ENCODE results near the gene IFNA17. TPM values are rescaled to one million over a fixed set of nuclear protein-coding genes. Genes with fewer than 3 reads are reported as not detected.
"Not testable (repeated sequence)": the region's sequence is repeated elsewhere in the genome, so short reads cannot be mapped to it uniquely, and the experiment has no call there.

Gene IFNA17
- total RNA-seq: not detected

DNA sequence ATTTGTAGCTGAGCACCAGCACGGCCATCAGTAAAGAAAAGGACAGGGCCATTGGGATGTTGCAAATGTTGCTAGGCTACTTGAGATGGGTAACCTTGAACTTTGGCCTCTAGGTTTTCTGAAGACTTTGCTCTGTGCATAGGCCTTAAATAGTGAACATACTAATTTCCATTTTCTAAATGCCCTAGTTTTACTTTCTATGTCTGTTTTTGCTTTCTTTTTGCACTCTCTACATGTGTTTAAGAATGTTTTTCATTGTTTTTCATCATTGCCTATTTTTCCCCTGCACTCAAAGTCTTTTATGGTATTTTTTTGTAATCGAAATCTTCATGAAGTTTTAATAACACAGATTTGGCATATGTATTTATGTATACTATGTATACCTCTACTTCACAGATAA lies at the start of gene IFNA17:
Gene IFNA17, minus strand, starts transcription at position 101 of the 400 bp plus-strand sequence. Its CDS starts 49 bp downstream, at position 52.
- Mint-ChIP-seq H3K4me3 (no peak within 1 kb of the TSS), H3K36me3 (no peaks in the 10 kb centered on the region), H3K27ac (no peak within 1 kb of the TSS), H3K9me3 (ENCODE audit: low read depth) (no peaks in the 10 kb centered on the region), H3K27me3 (peaks cover 12% of the 10 kb centered on the region), H3K4me1 (peaks cover 2% of the 10 kb centered on the region)
- DNase-seq (no peak), ATAC-seq (no peak)
- CTCF ChIA-PET: interaction anchor here (1.1 to 1.2 kb wide), 2 partner anchors 68 to 168 kb away, joined by 3 to 4 read pairs; no protein-coding TSS in a partner anchor

DNA sequence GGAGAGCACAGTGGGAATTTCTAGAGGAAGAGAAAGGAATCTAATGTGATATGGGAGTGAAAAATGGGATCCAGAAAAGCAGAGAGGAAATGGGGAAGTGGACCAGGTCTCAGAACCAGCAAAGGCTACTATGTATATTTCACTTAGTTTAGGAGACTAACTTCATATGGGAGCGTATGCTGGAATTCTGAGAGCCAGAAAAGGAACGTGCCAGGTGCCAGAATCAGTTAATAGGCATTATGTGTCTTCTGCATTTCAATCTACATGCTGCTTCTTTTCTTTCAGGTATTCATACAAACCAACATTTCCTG lies 40.3 kb upstream of the IFNA17 start:
- no peak overlapping the region for H3K27ac Mint-ChIP-seq
- no peak overlapping the region for H3K4me3 Mint-ChIP-seq
- DNase-seq: no peak
- H3K36me3 Mint-ChIP-seq: no peaks in the 10 kb centered on the region
- H3K4me1 Mint-ChIP-seq: no peaks in the 10 kb centered on the region
- CTCF ChIA-PET: interaction anchor here (1.3 kb wide), 1 partner anchor 33 kb away, joined by 3 read pairs; no protein-coding TSS in a partner anchor
- no peaks in the 10 kb centered on the region for H3K9me3 Mint-ChIP-seq (ENCODE audit: low read depth)
- no peak for ATAC-seq
- peaks cover 48% of the 10 kb centered on the region for H3K27me3 Mint-ChIP-seq

DNA sequence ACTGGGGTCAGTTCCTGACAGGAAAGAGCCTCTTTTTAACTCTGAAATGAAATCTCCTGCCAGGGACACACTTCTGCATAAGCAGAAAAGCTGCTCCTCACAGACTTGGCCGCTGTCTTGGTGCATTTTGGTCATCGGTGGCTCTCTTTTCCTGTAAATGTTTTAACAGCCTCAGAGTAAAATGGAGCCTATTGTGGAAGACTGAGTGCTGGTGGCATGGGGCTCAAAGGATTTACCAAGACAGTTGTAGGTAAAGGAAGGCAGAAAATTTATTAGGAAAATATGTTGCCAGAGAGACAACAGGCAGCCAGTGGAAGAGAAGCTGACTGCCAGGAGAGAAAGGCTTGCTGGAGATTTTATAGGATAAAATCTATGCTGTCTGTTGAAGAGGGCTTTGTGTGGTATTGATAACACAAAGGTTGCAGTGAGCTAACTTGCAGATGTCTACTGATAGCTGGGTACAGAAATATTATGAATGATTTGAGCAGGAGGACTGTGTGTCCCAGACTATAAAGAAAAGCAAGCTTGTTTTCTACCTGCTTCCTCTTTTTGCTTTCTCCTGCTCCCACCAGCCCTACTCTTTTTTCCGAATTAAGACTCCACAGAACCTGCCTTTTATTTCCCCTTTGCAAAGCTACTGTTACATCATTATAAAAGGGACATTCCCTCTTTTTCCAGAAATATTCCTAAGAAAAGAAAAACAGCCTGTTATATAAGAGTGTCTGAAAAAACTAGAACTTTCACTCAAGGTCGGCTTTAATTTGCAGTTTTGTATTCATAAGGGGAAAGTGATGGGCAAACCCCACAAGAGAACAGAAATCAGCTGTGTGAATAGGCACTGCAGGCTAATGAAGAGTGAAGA lies 39.7 kb upstream of the IFNA17 start:
- no peak for ATAC-seq
- Mint-ChIP-seq H3K9me3 (ENCODE audit: low read depth) (no peaks in the 10 kb centered on the region), H3K27me3 (peaks cover 43% of the 10 kb centered on the region), H3K27ac (no peak overlapping the region), H3K4me1 (no peaks in the 10 kb centered on the region), H3K4me3 (no peak overlapping the region), H3K36me3 (no peaks in the 10 kb centered on the region)
- CTCF ChIA-PET: interaction anchor here (1.3 kb wide), 1 partner anchor 32 kb away, joined by 3 read pairs; no protein-coding TSS in a partner anchor
- no peak for DNase-seq

DNA sequence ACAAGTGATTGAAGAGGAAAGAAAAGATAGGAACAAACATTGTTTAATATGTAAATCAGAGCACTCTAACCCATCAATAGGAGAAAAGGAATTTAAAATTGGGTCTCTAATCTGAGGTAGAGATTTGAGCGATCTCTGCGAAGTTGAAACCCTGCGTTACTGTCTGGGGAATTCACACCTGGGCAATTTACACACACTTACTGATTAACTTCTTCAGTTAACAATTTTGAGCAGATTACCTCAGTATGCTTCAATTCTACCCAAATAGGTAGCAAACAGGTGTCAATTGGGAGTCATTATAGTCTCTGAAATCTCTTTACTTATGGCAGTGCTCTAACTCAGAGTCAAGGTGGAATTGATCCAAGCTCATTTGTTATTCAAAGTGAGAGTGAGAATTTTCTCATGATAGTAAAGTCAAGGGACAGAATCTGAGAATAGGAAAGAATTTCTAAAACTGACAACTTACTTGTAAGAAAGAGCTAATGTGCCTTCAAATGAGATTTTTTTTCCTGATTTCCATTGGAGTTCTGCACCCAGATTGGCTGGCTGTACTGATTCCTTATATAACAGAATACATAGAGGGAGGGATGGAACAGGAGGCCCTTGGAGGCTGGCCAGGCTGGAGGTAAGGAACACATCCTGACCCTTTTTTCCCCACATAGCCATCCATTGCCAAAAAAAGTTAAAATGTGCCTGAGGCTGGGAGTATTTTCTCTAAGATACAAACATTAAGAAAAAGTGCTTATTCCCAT lies 38.9 kb upstream of the IFNA17 start:
- CTCF ChIA-PET: interaction anchor here (1.3 kb wide), 1 partner anchor 31 kb away, joined by 3 read pairs; no protein-coding TSS in a partner anchor
- peaks cover 43% of the 10 kb centered on the region for H3K27me3 Mint-ChIP-seq
- DNase-seq (no peak), ATAC-seq (no peak)
- H3K27ac Mint-ChIP-seq: no peak overlapping the region
- H3K4me1 Mint-ChIP-seq: no peaks in the 10 kb centered on the region
- H3K36me3 Mint-ChIP-seq: no peaks in the 10 kb centered on the region
- H3K4me3 Mint-ChIP-seq: no peak overlapping the region
- H3K9me3 Mint-ChIP-seq (ENCODE audit: low read depth): no peaks in the 10 kb centered on the region

DNA sequence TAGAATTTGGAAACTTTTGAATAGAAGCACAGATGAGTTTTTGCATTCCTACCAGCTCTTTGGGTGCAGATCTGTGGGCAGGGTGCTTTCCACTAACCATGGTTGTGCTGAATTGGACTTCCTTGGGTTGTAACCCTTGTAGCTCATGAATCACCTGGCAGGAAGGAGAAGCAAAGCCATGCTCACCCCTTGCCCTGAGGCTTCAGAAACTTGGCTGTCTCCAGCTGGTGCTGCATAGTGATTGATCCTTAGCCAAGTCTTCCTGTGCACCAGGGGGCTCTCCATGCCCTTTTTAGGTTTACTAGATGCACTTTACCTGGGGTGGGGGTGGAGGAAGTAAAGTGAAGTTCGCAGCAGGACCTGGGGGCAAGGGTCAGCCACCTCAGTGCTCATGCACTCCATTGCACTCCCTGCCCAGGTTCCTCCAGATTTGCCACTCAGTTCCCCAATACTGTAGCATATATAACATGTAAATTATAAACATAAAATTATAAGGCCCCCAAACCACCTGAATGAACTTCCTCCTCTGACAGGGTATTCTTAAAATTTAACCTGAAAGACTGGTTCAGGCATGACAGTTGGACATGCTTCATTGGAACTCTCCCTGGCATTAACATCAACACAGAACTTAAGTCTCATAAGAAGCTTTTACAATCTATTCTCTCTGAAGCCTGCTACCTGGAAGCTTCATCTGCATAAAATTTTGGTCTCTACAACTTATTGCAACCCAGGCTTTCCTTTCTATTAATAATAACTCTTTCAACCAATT lies 37.6 kb upstream of the IFNA17 start:
- Mint-ChIP-seq H3K4me3 (no peak overlapping the region), H3K27ac (no peak overlapping the region), H3K36me3 (no peaks in the 10 kb centered on the region), H3K4me1 (no peaks in the 10 kb centered on the region), H3K9me3 (ENCODE audit: low read depth) (no peaks in the 10 kb centered on the region), H3K27me3 (peaks cover 37% of the 10 kb centered on the region)
- CTCF ChIA-PET: interaction anchor here (1.5 kb wide), 1 partner anchor 13 kb away, joined by 9 read pairs; no protein-coding TSS in a partner anchor
- ATAC-seq (no peak), DNase-seq (no peak)

DNA sequence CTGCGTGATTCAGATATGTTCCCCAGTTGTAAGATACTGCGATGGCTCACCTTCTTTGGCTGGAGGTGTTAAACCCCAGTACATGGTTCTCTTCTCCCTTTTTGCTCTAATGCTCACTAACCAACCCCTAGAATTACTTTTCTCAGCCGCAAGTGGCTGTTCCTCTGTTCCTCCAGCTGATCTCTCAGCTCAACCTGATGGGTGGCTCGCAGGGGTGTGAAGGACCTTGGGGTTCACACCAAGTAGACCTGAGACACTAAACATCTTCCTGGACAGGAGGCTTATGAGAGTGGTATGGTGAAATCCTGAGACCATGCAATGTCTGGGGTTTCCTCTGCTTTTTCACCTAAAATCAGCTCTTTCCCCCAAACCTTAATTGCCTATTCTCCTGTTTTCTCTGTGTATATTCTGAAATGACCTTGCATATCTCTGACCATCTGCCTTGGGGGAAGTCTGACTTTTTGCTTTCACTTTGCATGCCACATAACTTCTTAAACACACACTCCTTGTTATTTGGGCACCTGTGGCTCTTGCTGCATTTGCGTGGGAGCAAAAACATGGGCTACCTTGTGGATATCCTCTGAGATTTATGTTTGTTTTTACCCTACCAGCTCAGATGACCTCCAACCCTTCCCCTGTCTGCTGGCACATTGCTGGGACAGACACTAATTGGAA lies 27.7 kb upstream of the IFNA17 start:
- DNase-seq (no peak), ATAC-seq (no peak)
- Mint-ChIP-seq H3K27ac (no peak overlapping the region), H3K4me1 (peaks cover 4% of the 10 kb centered on the region), H3K9me3 (ENCODE audit: low read depth) (no peaks in the 10 kb centered on the region), H3K4me3 (no peak overlapping the region), H3K36me3 (no peaks in the 10 kb centered on the region), H3K27me3 (peaks cover 28% of the 10 kb centered on the region)
- CTCF ChIA-PET: interaction anchor here (1.1 kb wide), 1 partner anchor 414 kb away, joined by 3 read pairs; no protein-coding TSS in a partner anchor

DNA sequence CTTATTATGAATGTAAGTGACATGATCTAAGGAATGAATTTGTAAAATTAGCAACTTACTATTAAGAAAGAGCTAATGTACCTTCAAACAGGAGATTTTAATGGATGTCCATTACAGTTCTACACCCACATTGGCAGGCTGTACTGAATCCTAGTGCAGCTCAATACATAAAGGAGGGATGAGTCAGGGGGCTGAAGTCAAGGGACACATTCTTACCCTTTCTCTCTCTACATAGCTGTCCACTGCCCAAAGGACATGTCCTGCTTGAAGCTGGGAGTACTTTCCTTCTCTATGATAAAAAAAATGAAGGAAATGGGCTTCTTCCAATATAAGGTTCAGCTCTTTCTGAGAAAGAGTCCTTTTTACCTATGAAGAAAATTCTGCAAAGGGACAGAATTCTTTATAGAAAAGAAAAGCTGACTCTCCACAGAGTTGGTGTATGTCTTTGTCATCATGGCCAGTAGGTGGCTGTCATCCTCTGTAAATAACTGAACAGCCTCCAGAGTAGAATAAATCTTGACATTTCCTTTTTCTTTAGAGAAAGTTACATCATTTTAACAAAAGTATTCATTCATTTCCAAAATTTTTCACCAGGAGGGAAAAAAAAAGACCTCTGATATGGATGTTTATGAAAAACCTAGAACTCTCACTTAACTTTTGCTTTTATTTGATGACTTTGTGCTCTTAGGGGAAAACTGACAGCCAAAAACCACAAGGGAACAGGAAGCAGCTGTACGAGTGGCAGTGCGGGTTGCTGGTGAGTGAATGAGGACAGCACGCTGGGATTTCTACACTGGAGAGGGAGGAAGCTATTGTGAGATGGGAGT lies 24.9 kb upstream of the IFNA17 start:
- Mint-ChIP-seq H3K27me3 (peaks cover 45% of the 10 kb centered on the region), H3K9me3 (ENCODE audit: low read depth) (no peaks in the 10 kb centered on the region), H3K36me3 (no peaks in the 10 kb centered on the region), H3K27ac (no peak overlapping the region), H3K4me3 (no peak overlapping the region), H3K4me1 (peaks cover 4% of the 10 kb centered on the region)
- DNase-seq (peak; percentile 41), ATAC-seq (peak; percentile 69)
- CTCF ChIA-PET: interaction anchor here (0.7 to 3.3 kb wide), 15 partner anchors 11 to 535 kb away, joined by 3 to 16 read pairs (median 4); partner anchors contain the start of genes IFNA14 and IFNA4

DNA sequence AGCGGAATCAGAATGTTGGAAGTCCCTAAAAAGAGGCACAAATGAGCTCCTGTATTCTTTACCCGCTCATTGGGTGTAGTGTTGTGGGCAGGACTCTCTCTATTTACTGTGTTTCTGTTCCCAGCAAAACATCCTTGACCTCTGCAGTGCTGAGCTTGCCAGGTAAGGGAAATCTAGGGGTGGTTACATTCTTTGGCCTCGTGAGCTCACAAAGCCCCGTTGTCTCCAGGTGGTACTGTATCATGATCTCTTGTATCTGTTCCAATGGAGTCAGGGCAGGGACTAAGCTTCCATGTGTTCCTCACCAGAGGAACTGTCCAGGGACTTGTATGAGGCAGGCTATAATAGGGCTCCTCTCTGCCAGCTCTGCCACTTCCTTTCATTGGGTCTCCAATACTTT lies 23.6 kb upstream of the IFNA17 start:
- no peak overlapping the region for H3K4me3 Mint-ChIP-seq
- H3K36me3 Mint-ChIP-seq: no peaks in the 10 kb centered on the region

DNA sequence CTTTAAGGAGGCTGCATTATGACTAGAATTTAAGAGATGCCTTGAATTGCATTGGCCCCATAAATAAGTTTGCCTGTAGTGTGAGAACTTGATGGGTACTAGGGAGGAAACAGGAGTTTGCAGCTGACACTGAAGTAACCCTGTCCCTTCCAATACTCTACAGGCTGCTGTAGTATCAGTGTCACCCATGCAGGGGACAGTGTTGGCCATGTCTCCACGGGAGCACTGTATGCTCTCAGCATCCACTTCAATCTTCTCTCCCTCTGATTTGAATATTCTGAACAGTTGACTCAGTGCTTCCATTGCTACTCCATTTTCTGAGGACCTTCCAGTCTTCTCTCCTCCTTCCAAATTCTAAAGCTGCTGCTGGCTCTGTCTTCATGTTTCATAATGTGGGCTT lies 23.2 kb upstream of the IFNA17 start:
- Mint-ChIP-seq H3K4me3 (no peak overlapping the region), H3K9me3 (ENCODE audit: low read depth) (no peaks in the 10 kb centered on the region), H3K27ac (no peak overlapping the region), H3K4me1 (peaks cover 4% of the 10 kb centered on the region), H3K27me3 (peaks cover 41% of the 10 kb centered on the region), H3K36me3 (no peaks in the 10 kb centered on the region)
- CTCF ChIA-PET: interaction anchor here (0.6 to 3.3 kb wide), 5 partner anchors 11 to 102 kb away, joined by 3 to 16 read pairs (median 9); partner anchors contain the start of gene IFNA14
- DNase-seq (no peak), ATAC-seq (no peak)

More for the DNA sequence above, 23.6 kb upstream of the IFNA17 start:
- H3K9me3 Mint-ChIP-seq (ENCODE audit: low read depth): no peaks in the 10 kb centered on the region
- H3K27ac Mint-ChIP-seq: no peak overlapping the region
- peaks cover 4% of the 10 kb centered on the region for H3K4me1 Mint-ChIP-seq
- DNase-seq: no peak
- H3K27me3 Mint-ChIP-seq: peaks cover 45% of the 10 kb centered on the region
- CTCF ChIA-PET: interaction anchor here (0.6 to 3.3 kb wide), 6 partner anchors 11 to 162 kb away, joined by 3 to 16 read pairs (median 7); partner anchors contain the start of gene IFNA14
- ATAC-seq: no peak

DNA sequence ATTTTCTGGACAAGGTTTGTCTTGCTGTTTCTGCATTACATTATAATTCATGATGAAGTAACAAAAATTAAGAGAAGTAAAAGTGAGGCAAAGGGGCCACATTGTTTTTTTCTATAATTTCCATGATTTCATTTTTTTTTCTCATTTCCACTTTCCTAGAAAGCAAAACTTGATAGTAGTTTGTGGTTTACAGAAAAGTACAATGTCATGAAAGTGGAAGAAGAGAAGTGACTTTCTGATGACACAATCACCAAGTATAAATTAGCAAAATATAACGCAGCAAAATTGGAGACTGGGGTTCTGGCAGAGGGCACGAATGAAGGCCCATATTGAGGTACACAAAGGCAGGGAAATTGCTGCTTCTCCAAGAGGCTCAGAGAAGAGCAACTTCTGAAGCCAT lies 16.8 kb upstream of the IFNA17 start:
- H3K9me3 Mint-ChIP-seq (ENCODE audit: low read depth): no peaks in the 10 kb centered on the region
- ATAC-seq (no peak), DNase-seq (no peak)
- CTCF ChIA-PET: no interaction called here
- no peak overlapping the region for H3K4me3 Mint-ChIP-seq
- peaks cover 40% of the 10 kb centered on the region for H3K27me3 Mint-ChIP-seq
- H3K36me3 Mint-ChIP-seq: no peaks in the 10 kb centered on the region
- peaks cover 6% of the 10 kb centered on the region for H3K4me1 Mint-ChIP-seq
- H3K27ac Mint-ChIP-seq: no peak overlapping the region

DNA sequence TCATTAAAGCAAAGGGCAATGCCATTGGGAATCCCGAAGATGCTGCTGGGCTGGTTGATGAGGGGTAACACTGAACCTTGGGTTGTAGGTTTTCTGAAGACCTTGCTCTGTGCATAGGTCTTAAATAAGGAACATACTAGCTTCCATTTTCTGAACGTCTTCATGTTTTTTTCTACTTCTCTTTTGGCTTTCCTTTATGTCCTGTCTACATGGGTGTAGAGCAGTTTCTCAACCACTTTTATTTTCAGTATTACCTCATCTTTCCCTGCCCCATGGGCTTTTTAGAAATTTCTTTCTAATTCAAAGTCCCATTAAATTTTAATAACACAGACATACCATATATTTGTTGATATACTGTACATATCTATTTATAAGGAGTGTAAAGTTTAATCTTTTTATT lies 11.9 kb upstream of the IFNA17 start, which contains the start of gene IFNA14:
Gene IFNA14, minus strand, starts transcription at position 95 of the 400 bp plus-strand sequence. Its CDS starts 70 bp downstream, at position 25.
- no peak within 1 kb of the TSS for H3K4me3 Mint-ChIP-seq
- CTCF ChIA-PET: interaction anchor here (1.6 kb wide), 1 partner anchor 13 kb away, joined by 9 read pairs; no protein-coding TSS in a partner anchor
- peaks cover 46% of the 10 kb centered on the region for H3K27me3 Mint-ChIP-seq
- DNase-seq: no peak
- H3K27ac Mint-ChIP-seq: no peak within 1 kb of the TSS
- H3K36me3 Mint-ChIP-seq: no peaks in the 10 kb centered on the region
- ATAC-seq: no peak
- H3K4me1 Mint-ChIP-seq: peaks cover 9% of the 10 kb centered on the region
- H3K9me3 Mint-ChIP-seq (ENCODE audit: low read depth): no peaks in the 10 kb centered on the region

DNA sequence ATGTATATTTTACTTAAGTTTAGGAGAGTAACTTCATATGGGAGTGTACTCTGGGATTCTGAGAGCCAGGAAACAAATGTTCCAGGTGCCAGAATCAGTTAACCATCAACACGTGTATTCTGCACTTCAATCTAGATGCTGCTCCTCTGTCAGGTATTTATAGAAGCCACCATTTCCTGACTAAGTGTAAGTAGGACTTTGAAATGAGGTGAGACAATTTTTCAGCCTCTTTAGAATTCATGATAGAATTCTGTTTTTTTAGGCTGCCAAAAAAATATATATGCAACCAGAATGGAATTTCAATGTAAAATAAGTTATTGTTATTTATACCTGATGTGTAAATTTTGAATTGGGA lies 8.3 kb upstream of the IFNA17 start:
- not testable (repeated sequence) for H3K4me3 Mint-ChIP-seq; H3K9me3 Mint-ChIP-seq (ENCODE audit: low read depth); DNase-seq; H3K4me1 Mint-ChIP-seq; H3K36me3 Mint-ChIP-seq; H3K27ac Mint-ChIP-seq; ATAC-seq
- CTCF ChIA-PET: interaction anchor here (0.7 to 2.1 kb wide), 20 partner anchors 16 to 554 kb away, joined by 3 to 16 read pairs (median 4); no protein-coding TSS in a partner anchor
- peaks cover 23% of the 10 kb centered on the region for H3K27me3 Mint-ChIP-seq

Measured in activated CD8-positive, alpha-beta memory T cell treated with anti-CD3 and anti-CD28 coated beads, Interleukin-2, amount 10 ng/mL, durations not matched to agents 7 days and 5 days (primary cell).